Stomach (tissue), 4 donors: ENCODE results near the gene GADD45GIP1.

Experiments
- POLR2A ChIP-seq, 4 donors: fragments of 450-650 bp; IDR thresholded peaks; one replicate each; pipeline ENCODE4 v1.6.1; 2016; ENCODE audit warnings: antibody characterized with exemption in 4 of 4, control low read depth in 2 of 4, mild to moderate bottlenecking in 1 of 4, moderate library complexity in 1 of 4
- POLR2AphosphoS5 ChIP-seq, 3 donors: sonication (generic); formaldehyde crosslinking; IDR thresholded peaks; one replicate each; pipeline ENCODE4 v1.6.1; 2016; ENCODE audit warnings: antibody characterized with exemption in 3 of 3
- TF ChIP-seq, protein P1 (sequence below), 7 experiments: fragments of 450-650 bp in 4 of 7; fragments of 200-600 bp in 3 of 7; sonication (generic) in 3 of 7; IDR thresholded peaks; one replicate each; pipeline ENCODE4 v1.5.1; 2016 to 2019; ENCODE audit warnings: antibody characterized with exemption in 7 of 7, control low read depth in 2 of 7, mild to moderate bottlenecking in 1 of 7

DNA sequence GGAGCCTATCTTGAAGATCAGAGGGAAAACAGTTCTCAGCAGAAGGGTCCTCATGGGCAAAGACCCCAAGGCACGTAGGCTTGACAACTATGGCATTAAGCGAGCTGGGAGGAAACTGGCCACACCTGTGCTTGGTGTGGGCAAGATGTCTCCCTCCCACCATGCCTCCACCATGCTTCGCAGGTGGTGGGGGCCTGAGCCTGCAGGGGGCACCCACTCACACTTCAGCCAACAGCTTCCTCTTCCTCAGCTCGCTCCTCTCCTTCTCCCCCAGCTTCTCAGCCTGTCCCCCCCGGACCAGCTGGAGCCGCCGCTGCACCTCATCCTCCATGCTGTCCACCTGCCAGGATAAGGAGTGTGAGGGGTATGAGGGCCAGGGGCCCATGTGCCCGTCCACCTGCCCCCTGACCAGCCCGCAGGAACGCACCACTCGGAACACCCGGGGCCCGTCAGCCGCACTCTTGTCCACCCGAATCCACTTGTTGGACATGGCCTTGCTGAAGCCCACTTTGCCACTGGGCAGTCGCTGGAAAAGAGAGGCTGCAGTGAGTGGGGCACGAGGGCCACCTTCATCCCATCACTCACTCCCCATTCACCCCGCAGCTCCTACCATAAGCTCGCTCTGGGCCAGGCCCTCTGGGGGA, 26.9 kb downstream of the GADD45GIP1 start:
- TF ChIP-seq, protein P1, sequence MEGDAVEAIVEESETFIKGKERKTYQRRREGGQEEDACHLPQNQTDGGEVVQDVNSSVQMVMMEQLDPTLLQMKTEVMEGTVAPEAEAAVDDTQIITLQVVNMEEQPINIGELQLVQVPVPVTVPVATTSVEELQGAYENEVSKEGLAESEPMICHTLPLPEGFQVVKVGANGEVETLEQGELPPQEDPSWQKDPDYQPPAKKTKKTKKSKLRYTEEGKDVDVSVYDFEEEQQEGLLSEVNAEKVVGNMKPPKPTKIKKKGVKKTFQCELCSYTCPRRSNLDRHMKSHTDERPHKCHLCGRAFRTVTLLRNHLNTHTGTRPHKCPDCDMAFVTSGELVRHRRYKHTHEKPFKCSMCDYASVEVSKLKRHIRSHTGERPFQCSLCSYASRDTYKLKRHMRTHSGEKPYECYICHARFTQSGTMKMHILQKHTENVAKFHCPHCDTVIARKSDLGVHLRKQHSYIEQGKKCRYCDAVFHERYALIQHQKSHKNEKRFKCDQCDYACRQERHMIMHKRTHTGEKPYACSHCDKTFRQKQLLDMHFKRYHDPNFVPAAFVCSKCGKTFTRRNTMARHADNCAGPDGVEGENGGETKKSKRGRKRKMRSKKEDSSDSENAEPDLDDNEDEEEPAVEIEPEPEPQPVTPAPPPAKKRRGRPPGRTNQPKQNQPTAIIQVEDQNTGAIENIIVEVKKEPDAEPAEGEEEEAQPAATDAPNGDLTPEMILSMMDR (IDR thresholded peaks at IDR 0.05): no peak
- TF ChIP-seq POLR2A (IDR thresholded peaks at IDR 0.05) (no peak), POLR2AphosphoS5 (IDR thresholded peaks at IDR 0.05) (no peak)
